SIG-M5 treated with dmso at 0.1 percent for 504 hours (cell line): ENCODE results near the gene GLUD1.
"Not testable (repeated sequence)": the region's sequence is repeated elsewhere in the genome, so short reads cannot be mapped to it uniquely, and the experiment has no call there.

Source experiments
- DNase-seq: peaks from one replicate; lab custom pipeline; 2025; ENCODE audit not compliant: unreplicated experiment; lab: John Stamatoyannopoulos, UW

Gene GLUD1

DNA sequence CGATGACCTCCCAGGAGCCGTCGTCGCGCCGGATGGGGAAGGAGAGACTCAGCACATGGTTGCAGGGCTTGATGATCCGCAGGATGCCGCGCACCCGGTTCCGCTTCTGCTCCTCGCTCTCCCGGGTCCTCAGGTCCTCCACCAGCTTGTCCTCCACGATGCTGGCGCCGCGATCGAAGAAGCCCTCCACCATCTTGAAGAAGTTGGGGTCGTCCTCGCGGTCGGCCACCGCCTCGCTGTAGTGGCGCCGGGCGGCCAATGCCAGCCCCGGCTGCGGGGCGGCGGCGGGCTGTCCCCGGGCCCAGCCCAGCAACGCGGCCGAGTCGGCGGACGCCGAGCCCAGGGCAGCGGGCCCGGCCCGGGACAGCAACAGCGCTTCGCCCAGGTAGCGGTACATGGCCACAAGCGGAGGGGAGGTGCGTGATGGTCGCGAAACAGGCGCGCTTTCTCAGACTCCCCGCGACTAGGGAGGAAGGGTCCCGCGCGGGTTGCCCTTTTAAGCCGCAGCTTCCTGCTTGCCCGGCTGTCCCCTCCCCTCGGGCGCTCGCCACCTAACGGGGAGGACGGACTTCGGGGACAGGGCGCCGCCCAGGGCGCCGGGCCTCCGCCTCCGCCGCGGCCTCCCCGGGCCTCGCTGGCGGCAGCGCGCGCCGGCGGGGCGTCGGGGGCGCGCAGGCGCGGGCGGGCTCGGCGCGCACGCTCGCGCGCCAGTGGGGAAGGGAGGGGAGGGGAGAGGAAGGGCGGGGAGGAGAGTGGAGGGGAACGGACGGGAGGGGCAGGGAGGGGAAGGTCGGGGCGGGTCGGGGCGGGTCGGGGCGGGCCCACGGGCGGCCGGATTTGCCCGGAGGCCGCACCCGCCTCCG, at the start of gene GLUD1, which contains the start of gene SHLD2:
TSS of gene GLUD1 (minus strand) at position 471 of the 863 bp plus-strand sequence. CDS start at position 397, 74 bp downstream.
TSS of gene SHLD2 (plus strand) at position 834 of the 863 bp plus-strand sequence. CDS start 56,149 bp downstream, outside the sequence.
- DNase-seq, result peak; percentile 84

DNA sequence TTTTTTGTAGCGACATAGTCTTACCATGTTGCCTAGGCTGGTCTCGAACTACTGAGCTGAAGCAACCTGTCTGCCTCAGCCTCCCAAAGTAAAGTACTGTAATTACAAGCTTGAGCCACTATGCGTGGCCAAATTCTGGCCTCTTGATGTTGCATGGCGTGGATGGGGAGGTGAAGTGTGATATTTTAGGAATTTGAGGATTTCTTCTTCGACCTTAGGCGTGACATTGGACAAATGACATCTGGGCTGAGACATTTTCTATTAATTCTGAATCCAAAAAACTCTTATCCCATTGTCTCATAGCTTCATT, 48.4 kb upstream of the GLUD1 start:
- DNase-seq, result not testable (repeated sequence)

DNA sequence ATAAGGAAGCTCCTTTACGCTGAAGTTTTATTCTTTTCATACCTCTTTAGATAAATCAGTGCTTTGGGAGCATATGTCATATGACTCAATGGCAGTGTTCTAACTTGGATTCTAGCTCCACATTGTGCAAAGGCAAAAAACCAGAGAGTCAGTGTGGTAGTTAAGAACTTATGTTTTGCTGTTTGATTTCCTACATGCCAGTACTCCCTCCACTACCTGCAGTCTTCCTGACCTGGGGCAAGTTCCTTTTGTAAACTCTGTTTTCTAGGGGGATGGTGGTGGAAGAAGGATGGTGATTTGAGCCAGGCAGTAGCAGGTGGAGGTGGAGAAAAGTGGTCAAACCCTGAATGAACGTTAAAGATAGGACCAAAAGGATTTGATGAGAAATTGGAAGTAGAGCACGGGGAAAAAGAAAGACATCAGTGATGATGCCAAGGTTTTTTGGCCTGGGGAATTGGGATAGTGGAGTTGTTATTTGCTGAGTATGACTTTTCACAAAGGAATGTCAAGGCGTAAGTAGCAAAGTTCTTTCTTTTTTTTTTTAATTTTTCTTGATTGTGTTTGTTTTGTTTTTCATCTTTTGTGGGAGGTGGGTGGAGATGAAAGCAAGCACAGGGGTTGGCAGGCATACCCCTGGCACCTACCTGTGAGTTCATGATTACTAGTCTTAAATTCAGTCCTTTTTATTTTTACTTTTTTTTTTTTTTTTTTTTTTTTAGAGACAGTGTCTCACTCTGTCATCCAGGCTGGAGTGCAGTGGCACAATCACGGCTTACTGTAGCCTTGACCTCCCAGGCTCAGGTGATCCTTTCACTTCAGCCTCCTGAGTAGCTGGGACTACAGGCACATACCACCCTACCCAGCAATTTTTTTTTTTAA, 47.8 kb upstream of the GLUD1 start:
- DNase-seq, result not testable (repeated sequence)

DNA sequence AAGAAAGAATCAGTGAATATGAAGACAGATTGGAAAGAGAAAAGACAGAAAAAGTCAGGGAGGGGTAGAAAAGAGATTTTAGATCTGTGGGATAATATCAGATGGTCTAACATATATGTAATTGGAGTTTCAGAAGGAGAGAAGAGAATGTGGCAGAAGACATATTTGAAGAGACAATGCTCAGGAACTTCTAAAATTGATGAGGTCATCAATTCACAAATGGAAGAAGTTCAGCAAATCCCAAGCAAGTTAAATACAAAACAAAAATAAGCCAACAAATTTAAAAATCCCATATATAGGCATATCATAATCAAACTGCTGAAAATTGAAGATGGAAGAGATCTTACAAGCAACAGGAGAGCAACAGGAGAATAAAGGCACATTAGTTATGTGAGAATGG, 42.8 kb upstream of the GLUD1 start:
- DNase-seq, result not testable (repeated sequence)

DNA sequence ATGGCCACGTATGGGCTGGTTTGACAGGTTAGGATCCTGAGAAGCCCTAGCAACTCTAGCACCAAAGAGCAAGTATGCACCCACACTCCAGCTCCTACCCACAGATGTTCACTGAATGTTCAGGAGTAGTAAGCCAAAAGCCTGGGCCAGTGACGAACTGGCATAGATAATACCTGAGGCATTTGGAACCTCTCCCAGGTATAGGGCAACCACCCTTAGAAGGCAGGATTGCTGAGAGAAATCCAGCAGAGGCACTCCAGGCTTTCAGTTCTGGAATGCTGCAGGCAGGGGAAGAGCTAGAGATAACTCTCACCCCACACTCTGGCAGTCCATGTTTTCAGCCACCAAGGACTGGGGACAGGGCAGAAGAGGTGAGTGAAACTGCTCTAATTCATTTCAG, 39.8 kb upstream of the GLUD1 start:
- not testable (repeated sequence) for DNase-seq

DNA sequence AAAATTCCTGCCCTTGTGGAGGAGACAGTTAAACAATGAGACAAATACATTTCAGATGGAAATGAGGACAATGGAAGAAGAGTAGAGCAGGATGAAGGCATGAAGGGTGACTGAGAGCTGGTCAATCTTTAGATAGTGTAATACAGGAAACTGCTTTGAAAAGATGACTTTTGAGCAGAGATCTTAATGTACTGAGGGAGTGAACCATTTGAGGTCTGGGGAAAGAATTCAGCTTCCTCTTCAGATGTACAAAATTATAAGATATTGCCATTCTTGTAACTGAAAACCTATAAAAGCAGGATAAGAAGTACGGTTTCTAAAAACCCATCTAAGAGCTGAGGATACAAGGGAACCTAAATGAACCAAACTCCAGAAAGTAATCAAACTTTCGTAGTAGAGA, 39.3 kb upstream of the GLUD1 start:
- DNase-seq, result not testable (repeated sequence)

DNA sequence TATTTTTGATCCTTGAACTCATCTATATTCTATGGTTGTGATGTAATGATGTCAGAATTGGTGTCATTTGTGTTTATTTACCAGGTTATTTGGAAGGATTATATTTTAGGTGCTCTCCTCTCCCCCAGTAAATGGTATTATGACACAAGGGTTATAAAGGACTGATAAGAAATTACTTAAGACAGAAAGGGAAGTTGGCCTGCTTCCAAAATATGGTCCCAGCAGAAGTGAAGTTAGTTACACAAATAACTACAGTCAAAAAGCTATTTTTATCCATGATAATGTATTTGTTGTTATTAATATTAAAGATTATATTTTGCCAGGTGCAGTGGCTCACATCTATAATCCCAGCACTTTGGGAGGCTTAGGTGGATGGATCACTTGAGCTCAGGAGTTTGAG, 37.5 kb upstream of the GLUD1 start:
- DNase-seq, result peak; percentile 15

DNA sequence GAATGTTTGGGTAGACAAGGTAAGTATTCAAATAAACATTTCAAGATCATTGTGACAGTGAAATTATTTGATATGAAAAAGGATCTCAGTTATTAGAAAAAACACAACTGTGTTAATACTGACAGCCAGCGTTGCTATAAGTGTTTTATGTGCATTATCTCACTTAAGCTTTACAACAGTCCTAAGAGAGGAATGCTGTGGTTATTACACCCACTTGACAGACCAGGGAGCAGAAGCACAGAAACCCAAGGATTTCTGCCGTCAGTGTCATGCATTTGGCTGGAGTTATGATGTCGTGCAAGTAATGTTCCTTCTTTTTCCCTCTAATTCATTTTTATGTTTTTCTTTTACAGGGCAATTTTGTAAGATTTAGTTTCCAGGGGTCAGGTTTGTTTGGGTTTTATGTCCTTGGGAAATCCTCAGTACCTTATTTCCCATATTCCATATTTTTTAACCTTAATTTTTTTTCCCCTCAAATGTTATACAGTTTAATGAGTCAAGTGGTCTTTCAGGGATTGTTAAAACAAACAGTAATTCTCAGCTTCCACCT, 33.0 kb upstream of the GLUD1 start:
- not testable (repeated sequence) for DNase-seq

DNA sequence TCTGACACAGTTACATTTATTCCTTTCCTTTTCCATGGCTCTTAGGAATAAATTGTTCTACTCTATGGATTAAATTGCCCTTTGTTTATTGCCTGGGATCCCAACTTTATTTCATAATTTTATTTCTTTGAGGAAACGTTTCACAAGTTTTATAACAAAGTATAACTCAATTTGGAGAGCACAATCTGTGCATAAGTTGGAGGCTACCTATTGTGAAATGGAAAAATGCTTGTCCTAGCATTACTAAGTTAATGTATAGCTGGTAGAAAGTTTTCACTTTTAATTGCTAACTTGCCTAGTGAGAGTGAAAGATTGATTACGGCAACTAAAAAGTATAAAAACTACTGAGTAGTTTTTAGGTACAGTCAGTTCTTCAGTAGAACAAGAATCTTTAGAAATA, 32.4 kb upstream of the GLUD1 start:
- not testable (repeated sequence) for DNase-seq

DNA sequence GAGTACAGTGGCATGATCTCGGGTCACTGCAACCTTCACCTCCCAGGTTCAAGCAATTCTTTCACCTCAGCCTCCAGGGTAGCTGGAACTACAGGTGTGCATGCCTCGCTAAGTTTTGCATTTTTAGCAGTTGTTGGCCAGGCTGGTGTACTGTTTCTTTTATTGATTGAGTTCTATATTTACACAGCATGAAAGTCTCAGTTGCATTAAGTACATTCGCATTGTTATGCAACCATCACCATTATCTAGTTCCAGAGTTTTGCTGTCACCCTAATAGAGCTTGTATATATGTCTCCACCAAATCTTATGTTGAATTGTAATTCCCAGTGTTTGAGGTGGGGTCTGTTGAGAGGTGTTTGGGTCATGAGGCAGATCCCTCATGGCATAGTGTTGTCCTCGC, 28.7 kb upstream of the GLUD1 start:
- DNase-seq, result not testable (repeated sequence)

DNA sequence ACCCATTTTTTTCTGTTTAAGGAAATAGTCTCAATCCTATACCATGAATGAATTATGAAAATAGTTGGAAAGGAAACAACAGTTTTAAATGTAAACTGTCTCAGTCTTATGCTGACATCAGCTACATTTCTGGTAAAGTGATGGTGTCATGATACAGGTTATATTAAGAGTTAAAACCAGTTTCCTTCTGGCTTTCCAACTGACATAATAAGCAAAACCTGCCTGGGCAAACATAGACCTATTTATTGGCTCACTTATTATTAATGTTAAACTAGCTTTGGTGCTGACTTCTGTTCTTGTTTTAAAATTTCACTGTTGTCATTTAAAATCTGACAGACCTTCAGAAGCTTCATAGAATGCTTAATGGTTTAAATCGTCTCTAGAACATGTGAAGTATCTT, 24.4 kb upstream of the GLUD1 start:
- DNase-seq, result not testable (repeated sequence)

DNA sequence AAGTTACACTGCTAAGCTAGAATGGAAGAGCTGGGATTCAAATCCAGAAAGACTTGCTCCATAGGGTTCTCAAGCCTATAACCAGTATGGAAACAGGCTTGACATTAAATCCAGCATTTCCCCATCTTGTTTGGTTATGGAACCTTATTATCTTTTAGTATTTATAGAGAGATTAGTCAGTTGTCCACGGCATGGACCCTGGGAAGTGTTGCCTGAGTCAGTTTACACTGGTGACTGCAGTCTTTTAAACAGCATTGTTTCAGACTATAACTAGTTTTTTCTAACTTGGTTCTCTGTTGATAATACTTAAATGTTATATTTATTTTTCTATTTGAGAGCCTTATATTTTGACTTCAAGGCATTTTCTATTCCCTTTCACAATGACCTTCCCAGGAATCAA, 23.5 kb upstream of the GLUD1 start:
- not testable (repeated sequence) for DNase-seq

DNA sequence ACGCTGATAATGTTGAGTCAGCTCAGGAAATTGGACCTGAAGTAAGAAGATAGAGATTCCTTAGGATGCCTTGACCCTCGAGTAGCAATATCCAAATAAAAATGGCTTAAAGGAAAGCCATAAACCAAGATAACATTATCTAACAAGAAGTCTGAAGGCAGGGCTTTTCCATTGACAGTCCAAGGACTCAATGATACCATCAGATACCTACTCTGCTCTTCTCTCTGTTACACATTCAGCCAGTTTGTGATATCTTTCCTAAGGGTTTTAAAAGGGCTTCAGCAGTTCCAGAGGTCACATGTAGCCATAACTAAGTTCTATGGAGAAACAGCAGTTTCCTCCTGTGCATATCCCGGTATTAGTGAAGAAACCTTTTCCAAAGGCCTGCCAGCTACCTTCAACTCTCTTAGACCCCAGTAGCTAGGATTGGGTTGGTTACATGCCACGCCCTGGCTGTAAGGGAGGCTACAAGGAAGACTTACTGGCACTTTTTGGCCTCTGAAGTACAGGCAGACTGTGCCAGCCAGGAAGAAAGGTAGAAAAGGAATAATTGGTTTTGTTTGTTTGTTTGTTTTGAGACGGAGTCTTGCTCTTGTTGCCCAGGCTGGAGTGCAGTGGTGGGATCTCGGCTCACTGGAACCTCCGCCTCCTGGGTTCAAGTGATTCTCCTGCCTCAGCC, 10.9 kb upstream of the GLUD1 start:
- no peak for DNase-seq

DNA sequence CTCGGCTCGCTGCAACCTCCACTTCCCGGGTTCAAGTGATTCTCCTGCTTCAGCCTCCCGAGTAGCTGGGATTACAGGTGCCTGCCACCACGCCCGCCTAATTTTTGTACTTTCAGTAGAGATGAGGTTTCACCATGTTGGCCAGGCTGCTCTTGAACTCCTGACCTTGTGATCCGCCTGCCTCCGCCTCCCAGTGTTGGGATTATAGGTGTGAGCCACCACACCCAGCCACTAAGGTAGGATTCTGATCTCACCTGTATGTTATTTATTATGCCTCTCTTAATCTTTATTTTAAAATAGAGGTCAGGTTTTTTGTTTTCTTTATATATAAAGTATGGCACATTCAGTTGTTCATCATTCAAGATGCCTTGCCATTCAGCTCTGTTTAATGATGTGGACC, 10.1 kb upstream of the GLUD1 start:
- DNase-seq, result not testable (repeated sequence)

DNA sequence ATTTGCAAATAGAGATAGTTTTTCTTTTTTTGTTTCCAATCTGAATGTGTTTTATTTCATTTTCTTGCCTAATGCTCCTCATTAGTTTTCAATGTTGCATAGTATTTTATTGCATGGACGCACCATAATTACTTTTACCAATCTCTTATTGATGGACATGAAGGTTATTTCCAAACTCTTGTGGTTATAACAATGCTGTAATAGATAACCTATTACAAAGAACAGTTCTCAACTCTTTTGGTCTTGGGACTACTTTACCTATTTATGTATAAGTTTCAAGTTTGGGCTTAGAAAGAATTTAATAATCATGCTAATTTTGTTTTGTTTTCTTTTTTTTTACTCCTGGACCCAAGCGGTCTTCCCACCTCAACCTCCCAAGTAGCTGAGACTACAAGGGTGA, 7.4 kb upstream of the GLUD1 start:
- no peak for DNase-seq

DNA sequence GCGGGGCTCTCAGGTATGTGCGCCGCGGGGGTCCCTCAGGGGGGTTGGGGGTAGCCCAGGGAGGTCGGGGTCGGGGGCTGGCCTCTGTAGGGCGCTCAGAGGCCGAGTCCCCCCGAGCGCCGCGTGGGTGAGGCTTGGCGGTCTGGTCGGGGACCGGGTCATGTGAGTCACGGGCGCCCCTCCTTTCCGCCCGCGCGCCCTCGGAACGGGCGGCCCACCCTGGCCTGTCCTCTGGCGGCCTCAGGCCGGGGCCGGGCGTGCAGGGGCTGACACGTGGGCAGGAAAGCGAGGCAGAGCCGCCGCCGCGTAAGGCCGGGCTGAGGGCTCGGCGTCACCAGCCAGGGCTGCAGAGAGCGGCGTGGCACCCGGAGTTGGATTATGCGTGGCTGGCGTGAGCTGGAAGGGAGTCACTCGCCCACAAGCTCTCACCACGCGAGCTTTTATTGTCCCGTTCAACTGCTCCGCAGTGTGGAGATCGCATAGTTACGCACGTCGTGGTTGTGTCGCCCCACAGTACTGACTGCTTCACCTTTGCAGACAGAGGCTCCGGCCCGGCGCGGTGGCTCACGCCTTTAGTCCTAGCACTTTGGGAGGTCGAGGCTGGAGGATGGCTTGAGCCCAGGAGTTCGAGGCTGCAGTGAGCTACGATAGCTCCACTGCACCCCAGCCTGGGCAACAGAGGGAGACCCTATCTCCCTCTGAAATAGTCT, 748 bp upstream of the GLUD1 start:
- DNase-seq, result peak; percentile 68

DNA sequence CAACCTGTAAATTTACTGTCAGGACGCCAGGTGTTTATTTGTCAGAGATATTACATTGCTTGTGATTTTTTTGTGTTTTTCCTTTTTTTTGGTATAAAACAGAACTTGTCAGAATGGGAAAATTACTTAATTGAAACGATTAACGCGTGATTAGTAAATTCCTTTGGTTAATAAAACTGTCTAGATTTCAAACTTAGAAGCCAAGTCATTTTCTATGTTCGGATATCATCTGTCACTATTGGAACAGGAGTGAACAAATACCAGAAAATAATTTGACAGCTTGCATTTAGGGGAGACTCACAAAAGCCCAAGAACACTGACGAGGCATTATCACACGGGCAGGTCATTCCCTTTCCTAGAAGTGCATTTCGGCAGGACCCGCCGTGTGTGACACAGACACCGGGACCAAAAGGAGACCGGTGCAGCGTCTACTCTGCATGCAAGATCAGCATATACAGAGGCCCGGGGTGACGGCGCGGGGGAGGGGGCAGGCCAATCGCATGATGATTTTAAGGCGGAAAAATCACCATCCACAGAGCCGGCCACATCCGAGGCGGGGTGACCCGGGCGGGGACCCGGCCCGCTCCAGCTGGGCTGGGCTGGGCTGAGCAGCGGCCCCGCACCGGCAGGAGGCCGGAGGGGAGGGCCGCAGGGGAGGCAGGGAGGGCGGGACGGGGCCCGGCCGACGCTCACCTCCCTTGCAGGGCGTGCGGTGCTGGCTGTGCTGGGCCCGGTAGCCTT, 841 bp downstream of the GLUD1 start:
- DNase-seq, result peak; percentile 34

DNA sequence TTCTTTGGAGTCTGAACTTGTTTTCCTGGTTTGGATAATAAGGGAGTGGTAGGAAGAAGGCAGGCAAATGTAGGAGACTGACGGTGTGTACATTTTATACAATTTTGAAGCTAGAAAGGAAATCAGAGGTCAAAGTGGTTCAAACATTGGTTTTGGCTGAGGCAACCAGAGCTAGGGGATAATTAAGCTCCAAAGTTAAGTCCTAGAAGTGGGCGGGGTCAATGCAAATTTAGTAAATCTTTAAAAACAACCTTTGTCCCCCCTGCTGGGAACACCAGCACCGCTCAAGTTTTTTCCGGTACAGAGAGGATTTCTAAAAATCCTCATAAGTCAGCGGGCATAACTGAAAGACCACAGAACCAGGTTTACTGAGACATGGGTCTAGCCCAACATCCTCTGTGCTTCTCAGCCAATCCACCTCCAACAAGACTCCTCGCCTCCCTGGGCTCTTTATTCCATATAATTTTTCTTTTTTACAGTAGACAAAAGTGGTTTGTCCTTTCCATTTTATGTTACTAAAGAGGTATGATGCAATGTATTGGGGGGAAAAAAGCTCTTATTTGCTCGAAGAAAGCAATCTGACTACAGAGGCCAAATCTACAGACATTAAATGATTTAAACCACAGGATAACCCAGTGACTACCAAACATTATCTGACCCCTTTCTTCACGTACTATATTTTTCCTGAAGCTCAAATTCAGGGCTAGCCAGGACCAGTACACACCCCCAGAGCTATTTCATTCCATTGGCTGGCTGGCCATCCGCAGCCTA, 1.6 kb downstream of the GLUD1 start:
- peak; percentile 51 for DNase-seq

DNA sequence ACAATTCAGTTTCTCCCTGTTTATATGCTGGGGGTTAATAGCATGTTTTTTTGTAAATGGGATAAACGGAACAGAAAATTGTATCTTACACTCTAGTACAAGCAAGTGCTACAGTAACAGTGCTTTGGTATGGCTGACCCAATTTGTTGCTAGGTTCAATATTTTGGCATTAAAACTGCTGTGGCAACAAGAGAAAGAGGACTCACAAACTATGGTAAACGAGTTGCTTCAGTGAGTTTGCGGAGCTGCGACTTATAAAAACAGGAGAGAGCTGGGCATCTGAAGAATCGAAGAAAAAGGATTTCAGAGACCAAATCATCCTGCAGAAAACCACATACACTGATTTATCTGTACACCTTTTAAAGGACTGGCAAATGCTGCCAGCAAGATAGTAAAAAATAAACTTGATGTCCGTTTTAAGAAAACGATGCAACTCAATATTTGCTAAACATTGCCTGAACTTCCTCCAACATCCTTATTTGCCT, 2.2 kb downstream of the GLUD1 start:
- DNase-seq, result peak; percentile 25
